HG03432 (cell line): Measurements from ENCODE around the gene AGRN.
A peak's percentile ranks its signal among the peaks of the same experiment; 100 is the strongest.
"Not testable (repeated sequence)": the region's sequence is repeated elsewhere in the genome, so short reads cannot be mapped to it uniquely, and the experiment has no call there.

ENCODE experiments used
- ATAC-seq: cut with Tn5 transposase; IDR thresholded peaks from one replicate; pipeline ENCODE4 v1.9.1; 2021; ENCODE audit warnings: mild to moderate bottlenecking, moderate library complexity; ENCODE audit not compliant: unreplicated experiment

Gene AGRN

GRCh38 chr1:1063261-1063944, 43.5 kb downstream of the AGRN start:
- ATAC-seq = peak; percentile 0

- ATAC-seq = peak; percentile 62
Measured at GRCh38 chr1:1063945-1064831, 44.3 kb downstream of the AGRN start.

GRCh38 chr1:1065265-1065939, 45.5 kb downstream of the AGRN start:
- no peak for ATAC-seq

- not testable (repeated sequence) for ATAC-seq
Measured at GRCh38 chr1:1065940-1066304, 46.0 kb downstream of the AGRN start.

GRCh38 chr1:1066403-1067283, 46.7 kb downstream of the AGRN start:
- no peak for ATAC-seq

- no peak for ATAC-seq
Measured at GRCh38 chr1:1067284-1067859, 47.5 kb downstream of the AGRN start.

- no peak for ATAC-seq
Measured at GRCh38 chr1:1067860-1068516, 48.1 kb downstream of the AGRN start.

- no peak for ATAC-seq
Measured at GRCh38 chr1:1068517-1069055, 48.7 kb downstream of the AGRN start.

GRCh38 chr1:1069056-1069710, 49.3 kb downstream of the AGRN start:
- ATAC-seq = peak; percentile 49

- no peak for ATAC-seq
Measured at GRCh38 chr1:1069711-1070676, 50.1 kb downstream of the AGRN start.

- ATAC-seq = no peak
Measured at GRCh38 chr1:1071486-1072298, 51.8 kb downstream of the AGRN start.

GRCh38 chr1:1072299-1072848, 52.5 kb downstream of the AGRN start:
- ATAC-seq = no peak

GRCh38 chr1:1072849-1073742, 53.2 kb downstream of the AGRN start:
- ATAC-seq = no peak

GRCh38 chr1:1073743-1074587, 54.0 kb downstream of the AGRN start, which contains the start of gene RNF223:
Gene RNF223 (minus strand): TSS chr1:1074306. CDS start chr1:1072566, 1,740 bp downstream.
- ATAC-seq = no peak
